Endodermal cell (in vitro differentiated cells): ENCODE measurements around the gene WDR7. TPM values are rescaled to one million over a fixed set of nuclear protein-coding genes. Genes with fewer than 3 reads are reported as not detected.

Experiments
- DNase-seq: peaks from one replicate; pipeline ENCODE4 v3.0.0-alpha.2; 2017
- H3K27ac ChIP-seq: 2 replicates; pipeline ENCODE4 v1.5.1; 2013; ENCODE audit warnings: mild to moderate bottlenecking, low read depth, low read length, moderate library complexity
- H3K27me3 ChIP-seq: 2 replicates; pipeline ENCODE4 v1.6.1; 2013; ENCODE audit warnings: mild to moderate bottlenecking, low read length, moderate library complexity; ENCODE audit not compliant: insufficient read depth, control insufficient read depth, poor library complexity, severe bottlenecking
- H3K36me3 ChIP-seq: 2 replicates; pipeline ENCODE4 v1.7.0; 2013; ENCODE audit warnings: mild to moderate bottlenecking, low read length, moderate library complexity; ENCODE audit not compliant: control insufficient read depth, insufficient read depth
- H3K4me1 ChIP-seq: one replicate; pipeline ENCODE4 v1.7.0; 2013; ENCODE audit warnings: low read length; ENCODE audit not compliant: control insufficient read depth, insufficient read depth
- H3K4me3 ChIP-seq: 2 replicates; pipeline ENCODE4 v1.5.1; 2013; ENCODE audit warnings: mild to moderate bottlenecking, low read length, moderate library complexity
- H3K9ac ChIP-seq: 2 replicates; pipeline ENCODE4 v1.6.1; 2013; ENCODE audit warnings: mild to moderate bottlenecking, low read length, moderate library complexity; ENCODE audit not compliant: poor library complexity, severe bottlenecking; ENCODE audit errors: extremely low read depth
- H3K9me3 ChIP-seq: 2 replicates; pipeline ENCODE4 v1.6.1; 2013; ENCODE audit warnings: mild to moderate bottlenecking, low read length, moderate library complexity; ENCODE audit not compliant: control insufficient read depth
- H3K27ac Mint-ChIP-seq: 2 replicates; pipeline ENCODE4 v1.8.0; 2020; ENCODE audit warnings: mixed read lengths
- H3K27me3 Mint-ChIP-seq: 2 replicates; pipeline ENCODE4 v1.8.0; 2021; ENCODE audit warnings: mild to moderate bottlenecking, mixed read lengths; ENCODE audit not compliant: insufficient read depth
- H3K36me3 Mint-ChIP-seq: 2 replicates; pipeline ENCODE4 v1.8.0; 2020; ENCODE audit warnings: low read depth, mixed read lengths
- H3K4me1 Mint-ChIP-seq: 2 replicates; pipeline ENCODE4 v1.8.0; 2020; ENCODE audit warnings: mixed read lengths
- H3K4me3 Mint-ChIP-seq: 2 replicates; pipeline ENCODE4 v1.8.0; 2020; ENCODE audit warnings: mild to moderate bottlenecking, moderate library complexity, mixed read lengths
- H3K9me3 Mint-ChIP-seq: 2 replicates; pipeline ENCODE4 v1.8.0; 2020; ENCODE audit warnings: mild to moderate bottlenecking, mixed read lengths
- CTCF ChIP-seq: fragments of 200-600 bp; sonication (generic); conservative IDR thresholded peaks from 2 replicates; pipeline ENCODE4 v1.5.0; 2021; ENCODE audit warnings: antibody characterized with exemption, mild to moderate bottlenecking
- WGBS, 2 experiments: methylation state at CpG; one replicate each; pipeline versions ENCODE4 v1.1.5 to v1.1.7; 2013; ENCODE audit warnings: missing lambda C conversion rate in 2 of 2, mixed read lengths in 1 of 2; ENCODE audit not compliant: insufficient coverage in 1 of 2, insufficient read length in 1 of 2; 5-methylcytosine and 5-hydroxymethylcytosine counted together
- total RNA-seq, 2 donors: library from RNA; stranded (reverse); fragmentation: NEBNext Ultra II Directional in 1 of 2; extraction: Animal tissue kit (Norgen Biotek cat#: 25700) in 1 of 2; gene quantifications; 2 replicates in 1 of 2; 3 replicates in 1 of 2; pipeline ENCODE4 v1.2.1, GENCODE V29; 2021

Gene WDR7
- total RNA-seq, 2 donors from 2014 or later: 17.1 to 22.5 TPM

- Mint-ChIP-seq H3K4me1 (peaks cover 14% of the 10 kb centered on the region), H3K4me3 (no peak overlapping the region), H3K9me3 (peaks cover 22% of the 10 kb centered on the region), H3K36me3 (peaks cover 16% of the 10 kb centered on the region), H3K27me3 (no peaks in the 10 kb centered on the region), H3K27ac (no peak overlapping the region)
- Histone ChIP-seq H3K9ac (no peak overlapping the region), H3K27me3 (no peaks in the 10 kb centered on the region), H3K36me3 (no peaks in the 10 kb centered on the region), H3K9me3 (peaks cover 18% of the 10 kb centered on the region), H3K27ac (no peak overlapping the region), H3K4me3 (no peak overlapping the region), H3K4me1 (peaks cover 9% of the 10 kb centered on the region)
- no peak for TF ChIP-seq CTCF
- DNase-seq: no peak
- WGBS, 2 experiments: 80 to 90% methylated on average over 1 of the region's 1 CpG
Measured at GRCh38 chr18:56721031-56721430, 69.9 kb downstream of the WDR7 start.

GRCh38 chr18:56721491-56721890, 70.3 kb downstream of the WDR7 start:
- peaks cover 9% of the 10 kb centered on the region for H3K4me1 ChIP-seq
- WGBS, 2 experiments: 100% methylated on average over 3 of the region's 3 CpGs
- H3K36me3 Mint-ChIP-seq: peaks cover 16% of the 10 kb centered on the region
- no peaks in the 10 kb centered on the region for H3K36me3 ChIP-seq
- H3K27ac Mint-ChIP-seq: no peak overlapping the region
- H3K9me3 ChIP-seq: peaks cover 18% of the 10 kb centered on the region
- no peak overlapping the region for H3K9ac ChIP-seq
- no peaks in the 10 kb centered on the region for H3K27me3 Mint-ChIP-seq
- H3K27me3 ChIP-seq: no peaks in the 10 kb centered on the region
- H3K4me3 Mint-ChIP-seq: no peak overlapping the region
- H3K4me3 ChIP-seq: no peak overlapping the region
- H3K9me3 Mint-ChIP-seq: peaks cover 24% of the 10 kb centered on the region
- no peak for DNase-seq
- no peak overlapping the region for H3K27ac ChIP-seq
- peaks cover 13% of the 10 kb centered on the region for H3K4me1 Mint-ChIP-seq
- TF ChIP-seq CTCF: no peak

- Histone ChIP-seq H3K27me3 (no peaks in the 10 kb centered on the region), H3K9ac (no peak overlapping the region), H3K4me3 (no peak overlapping the region), H3K36me3 (no peaks in the 10 kb centered on the region), H3K4me1 (no peaks in the 10 kb centered on the region), H3K27ac (no peak overlapping the region), H3K9me3 (peaks cover 18% of the 10 kb centered on the region)
- H3K36me3 Mint-ChIP-seq: peaks cover 16% of the 10 kb centered on the region
- H3K4me1 Mint-ChIP-seq: peaks cover 13% of the 10 kb centered on the region
- no peak overlapping the region for H3K27ac Mint-ChIP-seq
- no peak for TF ChIP-seq CTCF
- H3K4me3 Mint-ChIP-seq: no peak overlapping the region
- no peak for DNase-seq
- H3K27me3 Mint-ChIP-seq: no peaks in the 10 kb centered on the region
- peaks cover 24% of the 10 kb centered on the region for H3K9me3 Mint-ChIP-seq
Measured at GRCh38 chr18:56722518-56722917, 71.4 kb downstream of the WDR7 start.
